Measurements from ENCODE around the gene RPL38.

Gene RPL38

GRCh38 chr17:74252211-74252610 is 48.7 kb downstream of the RPL38 start:
- ATAC-seq = no peak

- no peak for ATAC-seq
Measured at GRCh38 chr17:74253036-74253435, 49.6 kb downstream of the RPL38 start.

- ATAC-seq = no peak
Measured at GRCh38 chr17:74257311-74257710, 53.8 kb downstream of the RPL38 start.

- no peak for ATAC-seq
Measured at GRCh38 chr17:74259667-74260524, 56.4 kb downstream of the RPL38 start.
